H9 (cell line): Measurements from ENCODE around the gene FAM81A. TPM values are rescaled to one million over a fixed set of nuclear protein-coding genes. Genes with fewer than 3 reads are reported as not detected.

Experiments
- DNase-seq: peaks from one replicate; pipeline ENCODE4 v3.0.0-alpha.2; 2017
- H2AFZ ChIP-seq: one replicate; pipeline ENCODE4 v1.6.1; 2013; ENCODE audit warnings: mild to moderate bottlenecking, low read length, control low read depth, moderate library complexity
- H2AK5ac ChIP-seq: 2 replicates; pipeline ENCODE4 v1.6.1; 2013; ENCODE audit warnings: low read length, control low read depth, mixed read lengths; ENCODE audit not compliant: insufficient read length
- H2BK120ac ChIP-seq: one replicate; pipeline ENCODE4 v1.6.1; 2013; ENCODE audit warnings: low read depth, mild to moderate bottlenecking, low read length, control low read depth, inconsistent platforms; ENCODE audit not compliant: poor library complexity, severe bottlenecking
- H2BK12ac ChIP-seq: 2 replicates; pipeline ENCODE4 v1.6.1; 2013; ENCODE audit warnings: low read length, control low read depth, mixed read lengths, low read depth; ENCODE audit not compliant: insufficient read length
- H2BK15ac ChIP-seq: 2 replicates; pipeline ENCODE4 v1.6.1; 2013; ENCODE audit warnings: low read depth, low read length, control low read depth
- H2BK20ac ChIP-seq: one replicate; pipeline ENCODE4 v1.6.1; 2013; ENCODE audit warnings: low read depth, mild to moderate bottlenecking, low read length, control low read depth, inconsistent platforms; ENCODE audit not compliant: poor library complexity, severe bottlenecking
- H2BK5ac ChIP-seq: 2 replicates; pipeline ENCODE4 v1.6.1; 2013; ENCODE audit warnings: low read length, control low read depth, mixed read lengths; ENCODE audit not compliant: insufficient read length
- H3K14ac ChIP-seq: 2 replicates; pipeline ENCODE4 v1.6.1; 2013; ENCODE audit warnings: low read length, control low read depth; ENCODE audit not compliant: insufficient read depth
- H3K18ac ChIP-seq: 2 replicates; pipeline ENCODE4 v1.6.1; 2013; ENCODE audit warnings: low read depth, mild to moderate bottlenecking, mixed read lengths, low read length, control low read depth; ENCODE audit not compliant: insufficient read length
- H3K23ac ChIP-seq: 2 replicates; pipeline ENCODE4 v1.6.1; 2013; ENCODE audit warnings: low read length, control low read depth, mixed read lengths, low read depth; ENCODE audit not compliant: insufficient read length
- H3K23me2 ChIP-seq: 2 replicates; pipeline ENCODE4 v1.6.1; 2013; ENCODE audit warnings: low read depth, mild to moderate bottlenecking, mixed read lengths, low read length, control low read depth; ENCODE audit not compliant: insufficient read length, poor library complexity, severe bottlenecking
- H3K27ac ChIP-seq: 2 replicates; pipeline ENCODE4 v1.5.1; 2013; ENCODE audit warnings: low read length, control low read depth, mixed read lengths, low read depth; ENCODE audit not compliant: insufficient read length
- H3K27me3 ChIP-seq: 2 replicates; pipeline ENCODE4 v1.6.1; 2013; ENCODE audit warnings: low read length, control low read depth, inconsistent platforms; ENCODE audit not compliant: insufficient read depth
- H3K4ac ChIP-seq: 2 replicates; pipeline ENCODE4 v1.6.1; 2013; ENCODE audit warnings: low read depth, mild to moderate bottlenecking, control low read depth, inconsistent platforms, low read length, moderate library complexity
- H3K4me1 ChIP-seq: 2 replicates; pipeline ENCODE4 v1.6.1; 2013; ENCODE audit warnings: low read length, control low read depth, inconsistent platforms; ENCODE audit not compliant: insufficient read depth
- H3K4me2 ChIP-seq: 2 replicates; pipeline ENCODE4 v1.6.1; 2013; ENCODE audit warnings: low read length, control low read depth, mixed read lengths; ENCODE audit not compliant: insufficient read length, insufficient read depth
- H3K56ac ChIP-seq: 2 replicates; pipeline ENCODE4 v1.6.1; 2013; ENCODE audit warnings: low read depth, mild to moderate bottlenecking, mixed read lengths, low read length, control low read depth; ENCODE audit not compliant: insufficient read length
- H3K79me1 ChIP-seq: 2 replicates; pipeline ENCODE4 v1.6.1; 2013; ENCODE audit warnings: low read depth, mild to moderate bottlenecking, moderate library complexity, low read length, control low read depth, inconsistent platforms; ENCODE audit not compliant: insufficient read depth, poor library complexity, severe bottlenecking
- H3K79me2 ChIP-seq: 2 replicates; pipeline ENCODE4 v1.6.1; 2013; ENCODE audit warnings: low read length, control low read depth, inconsistent platforms; ENCODE audit not compliant: insufficient read depth
- H3K9ac ChIP-seq: 2 replicates; pipeline ENCODE4 v1.6.1; 2013; ENCODE audit warnings: low read length, control low read depth, mixed read lengths; ENCODE audit not compliant: insufficient read length; ENCODE audit errors: extremely low read depth
- H3K9me3 ChIP-seq: one replicate; pipeline ENCODE4 v1.6.1; 2013; ENCODE audit warnings: low read depth, low read length, inconsistent platforms; ENCODE audit not compliant: control insufficient read depth
- H3T11ph ChIP-seq: one replicate; pipeline ENCODE4 v1.6.1; 2013; ENCODE audit warnings: mild to moderate bottlenecking, low read length, control low read depth, inconsistent platforms
- H4K20me1 ChIP-seq: one replicate; pipeline ENCODE4 v1.6.1; 2013; ENCODE audit not compliant: control insufficient read depth, insufficient read length, insufficient read depth
- H4K5ac ChIP-seq: 2 replicates; pipeline ENCODE4 v1.6.1; 2013; ENCODE audit warnings: low read depth, mild to moderate bottlenecking, mixed read lengths, low read length, control low read depth; ENCODE audit not compliant: insufficient read length
- H4K8ac ChIP-seq: replicated peaks from 2 replicates; pipeline ENCODE4 v1.6.1; 2013; ENCODE audit warnings: low read length, control low read depth, mixed read lengths, low read depth; ENCODE audit not compliant: insufficient read length
- H4K91ac ChIP-seq: 2 replicates; pipeline ENCODE4 v1.6.1; 2013; ENCODE audit warnings: low read depth, mild to moderate bottlenecking, moderate library complexity, mixed read lengths, low read length, control low read depth; ENCODE audit not compliant: insufficient read length
- H3K27ac Mint-ChIP-seq, 3 experiments: 2 replicates in 2 of 3; 3 replicates in 1 of 3; pipeline ENCODE4 v1.8.0; 2020 to 2021; ENCODE audit warnings: mixed read lengths in 3 of 3, mild to moderate bottlenecking in 1 of 3, moderate library complexity in 1 of 3
- H3K27me3 Mint-ChIP-seq: 2 replicates; pipeline ENCODE4 v1.8.0; 2021; ENCODE audit warnings: low read depth, mild to moderate bottlenecking, moderate library complexity, mixed read lengths
- H3K36me3 Mint-ChIP-seq, 3 experiments: 2 replicates in 2 of 3; 3 replicates in 1 of 3; pipeline ENCODE4 v1.8.0; 2020 to 2021; ENCODE audit warnings: low read depth in 3 of 3, mixed read lengths in 3 of 3; ENCODE audit not compliant: insufficient read depth in 1 of 3
- H3K4me1 Mint-ChIP-seq, 2 experiments: 2 replicates each; pipeline ENCODE4 v1.8.0; 2020; ENCODE audit warnings: mixed read lengths in 2 of 2
- H3K4me3 Mint-ChIP-seq, 2 experiments: 2 replicates in 1 of 2; 3 replicates in 1 of 2; pipeline ENCODE4 v1.8.0; 2020 to 2021; ENCODE audit warnings: mild to moderate bottlenecking in 2 of 2, mixed read lengths in 2 of 2, moderate library complexity in 1 of 2
- H3K9me3 Mint-ChIP-seq, 2 experiments: 2 replicates in 1 of 2; 3 replicates in 1 of 2; pipeline ENCODE4 v1.8.0; 2020; ENCODE audit warnings: mild to moderate bottlenecking in 2 of 2, mixed read lengths in 2 of 2, moderate library complexity in 1 of 2
- CTCF ChIP-seq: fragments of 200-600 bp; sonication (generic); conservative IDR thresholded peaks from 3 replicates; pipeline ENCODE4 v1.8.0; 2021; ENCODE audit warnings: antibody characterized with exemption, mild to moderate bottlenecking
- WGBS: extraction: QIAGEN DNeasy Blood & Tissue Kit; methylation state at CpG from one replicate; pipeline ENCODE4 v1.1.7; 2013; ENCODE audit warnings: missing lambda C conversion rate, low lambda C conversion rate, mixed read lengths; ENCODE audit not compliant: insufficient read length; ENCODE audit errors: extremely low coverage; 5-methylcytosine and 5-hydroxymethylcytosine counted together
- total RNA-seq: library from RNA; stranded (reverse); gene quantifications from 2 replicates; pipeline ENCODE4 v1.2.1, GENCODE V29; 2021

The FAM81A gene
- total RNA-seq, 1 experiment from 2014 or later = 1.7 TPM

GRCh38 chr15:59565299-59565698, 127.3 kb downstream of the FAM81A start:
- H4K8ac ChIP-seq = no peak overlapping the region
- H3T11ph ChIP-seq = no peak overlapping the region
- no peak overlapping the region for H3K56ac ChIP-seq
- H3K4me1 ChIP-seq = no peaks in the 10 kb centered on the region
- no peak overlapping the region for H3K27ac ChIP-seq
- no peak overlapping the region for H2BK120ac ChIP-seq
- H4K5ac ChIP-seq = no peak overlapping the region
- no peak overlapping the region for H3K18ac ChIP-seq
- H2AFZ ChIP-seq = no peak overlapping the region
- no peak overlapping the region for H3K4me2 ChIP-seq
- H3K14ac ChIP-seq = no peak overlapping the region
- no peak overlapping the region for H4K91ac ChIP-seq
- peaks cover 5% of the 10 kb centered on the region in 2 experiments for H3K4me1 Mint-ChIP-seq
- TF ChIP-seq CTCF = no peak
- no peaks in the 10 kb centered on the region for H3K9me3 ChIP-seq
- no peak overlapping the region for H2BK5ac ChIP-seq
- no peaks in the 10 kb centered on the region for H3K23me2 ChIP-seq
- H2BK12ac ChIP-seq = no peak overlapping the region
- H3K27ac Mint-ChIP-seq = no peak overlapping the region
- H3K27me3 ChIP-seq = no peaks in the 10 kb centered on the region
- no peak overlapping the region for H3K23ac ChIP-seq
- no peaks in the 10 kb centered on the region; a peak in 1 of 7 replicates for H3K36me3 Mint-ChIP-seq
- H3K27me3 Mint-ChIP-seq = peaks cover 1% of the 10 kb centered on the region; the same call in 1 of the 2 replicates
- no peak overlapping the region for H2AK5ac ChIP-seq
- no peak overlapping the region for H2BK15ac ChIP-seq
- H3K4ac ChIP-seq = no peak overlapping the region
- H3K79me2 ChIP-seq = no peaks in the 10 kb centered on the region
- no peaks in the 10 kb centered on the region for H4K20me1 ChIP-seq
- peaks cover 7 to 9% of the 10 kb centered on the region in 2 experiments for H3K9me3 Mint-ChIP-seq
- H2BK20ac ChIP-seq = no peak overlapping the region
- DNase-seq = no peak
- H3K9ac ChIP-seq = no peak overlapping the region
- no peak overlapping the region for H3K4me3 Mint-ChIP-seq
- no peaks in the 10 kb centered on the region for H3K79me1 ChIP-seq
- no CpG with 5 or more reads among the region's 4 CpGs for WGBS
